HL-60/S4 treated with retinoic acid at 250 ng/mL for 4 days and 3 days (cell line): ENCODE measurements around the gene CAMK2A.

Experiments used
- in situ Hi-C: fragments of 300-500 bp; cut with MboI; formaldehyde crosslinking; loops from 2 replicates; pipeline ENCODE4 v1.7.0; 2022; ENCODE audit warnings: low sequenced_read_pairs

The CAMK2A gene

GRCh38 chr5:150301901-150302300, 12.3 kb upstream of the CAMK2A start:
- in situ Hi-C loops: no loop called here

DNA sequence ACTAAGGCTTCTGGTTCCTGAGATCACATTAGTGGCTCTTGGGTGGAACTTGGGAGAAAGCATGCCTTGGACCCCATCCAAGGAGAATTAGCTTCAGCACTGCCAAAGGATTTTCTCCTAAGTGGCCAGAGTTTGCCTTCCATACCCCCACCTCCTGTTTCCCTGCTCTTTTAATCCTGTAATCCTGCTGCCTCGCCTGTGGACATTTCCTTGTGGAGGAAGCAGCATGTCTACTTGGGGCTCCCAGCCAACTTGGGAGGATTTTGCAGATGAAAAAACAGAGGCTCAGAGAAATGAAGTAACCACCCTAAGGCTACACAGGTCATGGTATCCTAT, 11.6 kb upstream of the CAMK2A start:
- in situ Hi-C loops: no loop called here

- in situ Hi-C loops: no loop called here
These were observed 11.1 kb upstream of the CAMK2A start for GRCh38 chr5:150300496-150301169.

DNA sequence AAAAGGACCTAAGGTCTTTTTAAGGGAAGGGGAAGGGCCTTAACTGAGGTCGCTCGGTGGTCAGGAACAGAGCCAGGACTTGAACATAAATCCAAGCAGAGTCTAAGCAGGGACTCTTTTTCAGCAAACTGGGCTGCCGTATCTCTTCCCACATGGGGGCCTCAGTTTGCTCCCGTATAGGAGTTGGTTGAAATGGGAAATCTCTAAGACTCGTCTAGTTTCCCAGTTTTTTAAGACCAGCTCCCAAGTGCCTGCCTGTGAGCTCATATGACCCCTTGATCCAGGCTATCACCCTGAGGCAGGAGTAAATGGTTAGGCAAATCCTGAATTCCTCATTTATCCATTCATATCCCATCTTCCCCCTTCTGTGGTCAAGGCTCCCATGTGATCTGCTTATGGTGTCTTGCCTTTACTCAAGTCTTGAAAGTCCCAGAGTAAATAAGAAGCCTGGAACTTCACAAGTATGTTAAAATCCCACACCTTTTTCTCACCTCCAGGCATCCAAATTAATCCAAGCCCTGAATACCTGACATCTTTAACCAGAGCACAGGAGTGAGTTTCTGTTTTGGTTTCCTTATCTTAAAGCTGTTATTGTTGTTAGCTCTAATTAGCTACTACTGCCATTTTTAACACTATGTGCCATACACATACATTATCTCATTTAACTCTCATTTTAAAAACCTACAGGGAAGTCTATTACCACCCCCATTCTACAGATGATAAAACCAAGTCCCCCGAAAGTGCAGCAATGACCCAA, 10.2 kb upstream of the CAMK2A start:
- in situ Hi-C loops: no loop called here

- in situ Hi-C loops: no loop called here
These were observed 9.3 kb upstream of the CAMK2A start for GRCh38 chr5:150298701-150299451.

- in situ Hi-C loops: no loop called here
These were observed 8.5 kb upstream of the CAMK2A start for GRCh38 chr5:150297934-150298595.

DNA sequence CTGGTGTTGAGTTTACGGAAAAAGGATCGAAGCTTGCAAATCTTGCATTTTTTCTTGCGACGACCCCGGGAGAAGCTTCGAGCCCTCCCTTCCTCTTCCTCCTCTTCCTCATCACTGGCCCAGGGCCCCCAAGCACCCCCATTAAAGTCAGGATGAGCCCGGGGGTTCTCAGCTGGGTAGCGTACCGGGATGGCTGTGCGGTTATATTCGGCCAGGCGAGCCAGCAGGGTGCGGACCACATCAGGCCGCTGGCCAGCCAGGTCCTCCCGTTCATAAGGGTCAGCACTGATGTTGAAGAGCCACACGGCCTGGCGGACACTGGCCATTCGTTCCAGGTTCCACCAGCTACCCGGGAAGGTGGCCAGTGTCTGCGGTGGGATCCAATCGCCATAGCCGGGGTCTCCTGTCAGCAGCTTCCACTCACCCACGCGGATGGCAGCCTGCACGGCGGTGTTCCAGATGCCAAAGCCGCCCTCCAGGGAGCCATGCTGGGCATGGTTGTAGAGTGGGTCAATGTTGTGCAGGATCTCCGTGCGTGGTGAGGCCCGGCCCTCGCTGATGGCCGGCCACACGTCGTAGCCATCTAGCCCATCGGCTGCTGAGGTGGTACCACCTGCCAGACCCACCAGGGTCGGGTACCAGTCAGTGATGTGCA, 7.8 kb upstream of the CAMK2A start:
- in situ Hi-C loops: no loop called here

- in situ Hi-C loops: no loop called here
These were observed 6.9 kb upstream of the CAMK2A start for GRCh38 chr5:150296496-150296895.

GRCh38 chr5:150295741-150296486, 6.3 kb upstream of the CAMK2A start:
- in situ Hi-C loops: no loop called here

- in situ Hi-C loops: no loop called here
These were observed 5.6 kb upstream of the CAMK2A start for GRCh38 chr5:150295172-150295634.

GRCh38 chr5:150294551-150295071, 5.0 kb upstream of the CAMK2A start:
- in situ Hi-C loops: no loop called here

- in situ Hi-C loops: no loop called here
These were observed 3.7 kb upstream of the CAMK2A start for GRCh38 chr5:150293091-150293941.

GRCh38 chr5:150291388-150292385, 2.1 kb upstream of the CAMK2A start:
- in situ Hi-C loops: no loop called here

GRCh38 chr5:150288791-150289190, 782 bp downstream of the CAMK2A start:
- in situ Hi-C loops: no loop called here

DNA sequence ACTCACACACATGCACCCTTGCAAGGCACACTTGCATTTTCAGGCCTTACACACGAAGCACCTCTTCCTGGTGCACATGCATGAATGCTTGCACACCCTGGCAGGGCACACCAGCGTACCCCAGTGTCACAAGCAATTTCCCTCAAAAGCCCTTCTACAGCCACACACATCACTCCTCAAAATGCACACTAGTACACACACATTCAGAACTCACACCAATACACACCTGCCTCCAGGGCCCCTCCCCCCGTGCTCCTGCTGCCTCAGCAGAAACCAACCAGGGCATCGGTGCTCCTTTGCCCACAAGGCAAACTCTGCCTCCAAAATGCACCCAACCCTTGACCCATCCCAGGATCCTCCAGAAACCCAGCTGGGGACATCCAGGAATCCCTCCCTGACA, 1.2 kb downstream of the CAMK2A start:
- in situ Hi-C loops: no loop called here

GRCh38 chr5:150286820-150287219, 2.8 kb downstream of the CAMK2A start:
- in situ Hi-C loops: no loop called here

- in situ Hi-C loops: no loop called here
These were observed 4.5 kb downstream of the CAMK2A start for GRCh38 chr5:150285114-150285513.

DNA sequence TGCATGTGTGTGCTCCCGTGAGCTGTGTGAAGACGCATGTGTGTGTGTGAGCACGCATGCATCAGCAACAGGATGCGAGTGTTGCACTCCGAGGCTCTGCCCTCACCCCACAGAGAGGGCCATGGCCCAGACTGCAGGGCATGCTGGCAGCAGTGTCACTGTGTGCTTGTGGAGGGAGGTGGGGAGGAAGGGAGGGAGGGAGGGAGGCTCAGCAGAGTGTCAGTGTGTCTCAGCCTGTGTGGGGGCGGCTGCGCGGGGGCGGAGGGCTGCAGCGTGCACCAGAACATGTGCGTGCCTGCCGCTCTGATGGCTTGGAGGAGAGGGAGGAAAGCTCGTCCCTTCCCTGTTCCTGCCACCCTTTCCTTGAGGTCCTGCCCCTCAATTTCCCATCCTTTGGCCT, 5.3 kb downstream of the CAMK2A start:
- in situ Hi-C loops: no loop called here
